ENCODE measurements around the gene PPP1R36. TPM values are rescaled to one million over a fixed set of nuclear protein-coding genes. Genes with fewer than 3 reads are reported as not detected.

Gene PPP1R36

GRCh38 chr14:64638625-64639024 is 88.9 kb downstream of the PPP1R36 start:
- no peak overlapping the region for H2AK5ac ChIP-seq (ENCODE audit: low read depth, low read length)
- no peak overlapping the region for H3K27ac ChIP-seq (replicated peaks; ENCODE audit: low read length)
- H3K14ac ChIP-seq (ENCODE audit: low read length), result no peak overlapping the region
- no CpG with 5 or more reads among the region's 2 CpGs for WGBS, 2 donors (ENCODE audit: extremely low coverage in 2 of 2, insufficient read length in 2 of 2, insufficient replicate concordance in 1 of 2)
- no peaks in the 10 kb centered on the region for H3K27me3 ChIP-seq (ENCODE audit: control insufficient read depth in 3 of 3, insufficient read depth in 3 of 3, low read depth in 1 of 3, low read length in 3 of 3)
- no peak overlapping the region for H3K18ac ChIP-seq (ENCODE audit: low read length)
- peaks cover 0 to under 1% of the 10 kb centered on the region in 2 donors for H3K9me3 ChIP-seq (replicated peaks in 1 of 2; ENCODE audit: control insufficient read depth in 2 of 2, insufficient read depth in 1 of 2, low read depth in 1 of 2, low read length in 2 of 2)
- H2BK120ac ChIP-seq (ENCODE audit: low read depth, low read length), result no peak overlapping the region
- no peak overlapping the region for H3K4ac ChIP-seq (ENCODE audit: low read length)
- no peak overlapping the region for H2BK12ac ChIP-seq (ENCODE audit: low read length)
- peaks cover 3 to 11% of the 10 kb centered on the region in 2 donors for H3K4me1 ChIP-seq (ENCODE audit: control insufficient read depth in 2 of 2, insufficient read depth in 1 of 2, low read depth in 1 of 2, low read length in 2 of 2)
- H3K23ac ChIP-seq (ENCODE audit: low read depth, low read length, poor library complexity), result no peak overlapping the region
- no peak overlapping the region for H2BK15ac ChIP-seq (ENCODE audit: low read length)
- H2BK5ac ChIP-seq (ENCODE audit: low read length), result no peak overlapping the region
- no peak overlapping the region for H4K91ac ChIP-seq (ENCODE audit: low read depth, low read length, poor library complexity)
- H2AFZ ChIP-seq (ENCODE audit: low read length), result no peak overlapping the region
- no peak overlapping the region for H4K8ac ChIP-seq (ENCODE audit: low read depth, low read length)
- no peak overlapping the region for H3K4me3 ChIP-seq (ENCODE audit: low read length in 2 of 2)
- no peak overlapping the region for H3K9ac ChIP-seq (ENCODE audit: low read depth, low read length, poor library complexity)
- no peak overlapping the region for H3K4me2 ChIP-seq (ENCODE audit: insufficient read depth, low read length, poor library complexity, severe bottlenecking)
- H3K36me3 ChIP-seq (replicated peaks in 1 of 2; ENCODE audit: control insufficient read depth in 2 of 2, insufficient read depth in 2 of 2, low read length in 2 of 2), result no peaks in the 10 kb centered on the region
- no peak for DNase-seq (ENCODE audit: low spot score)
- no peaks in the 10 kb centered on the region for H3K79me1 ChIP-seq (ENCODE audit: low read depth, low read length)

Small RNA genes lying within 50 kb of the gene (small RNA-seq; reads per million reads assigned to genes)
- gene AL049869.4 (ENCODE audit: insufficient read depth), result not detected
